Measurements from ENCODE around the gene TUBGCP2.

TUBGCP2 gene

GRCh38 chr10:133341983-133342382 lies 33.3 kb upstream of the TUBGCP2 start:
- DNase-seq (ENCODE audit: low spot score): no peak

- DNase-seq (ENCODE audit: low spot score): no peak
These were observed 31.2 kb upstream of the TUBGCP2 start for GRCh38 chr10:133339708-133340380.

- DNase-seq (ENCODE audit: low spot score): no peak
These were observed 29.7 kb upstream of the TUBGCP2 start for GRCh38 chr10:133338080-133339071.

- DNase-seq (ENCODE audit: low spot score): no peak
These were observed 28.7 kb upstream of the TUBGCP2 start for GRCh38 chr10:133337370-133337725.

- DNase-seq (ENCODE audit: low spot score): no peak
These were observed 28.1 kb upstream of the TUBGCP2 start, which contains the start of gene CALY for GRCh38 chr10:133336577-133337369. Gene CALY (minus strand): TSS chr10:133336896. CDS start chr10:133328989, 7,907 bp downstream.

GRCh38 chr10:133336118-133336576 lies 27.5 kb upstream of the TUBGCP2 start:
- no peak for DNase-seq (ENCODE audit: low spot score)

GRCh38 chr10:133335246-133336117 lies 26.8 kb upstream of the TUBGCP2 start:
- DNase-seq (ENCODE audit: low spot score): peak; percentile 64

GRCh38 chr10:133334503-133335245 lies 26.0 kb upstream of the TUBGCP2 start:
- peak; percentile 43 for DNase-seq (ENCODE audit: low spot score)

GRCh38 chr10:133332936-133333699 lies 24.4 kb upstream of the TUBGCP2 start:
- no peak for DNase-seq (ENCODE audit: low spot score)

GRCh38 chr10:133329491-133330202 lies 21.0 kb upstream of the TUBGCP2 start:
- peak; percentile 91 for DNase-seq (ENCODE audit: low spot score)

GRCh38 chr10:133328358-133329343 lies 20.0 kb upstream of the TUBGCP2 start:
- DNase-seq (ENCODE audit: low spot score): no peak

GRCh38 chr10:133327651-133328357 lies 19.1 kb upstream of the TUBGCP2 start:
- no peak for DNase-seq (ENCODE audit: low spot score)

GRCh38 chr10:133326745-133327650 lies 18.3 kb upstream of the TUBGCP2 start:
- no peak for DNase-seq (ENCODE audit: low spot score)

- no peak for DNase-seq (ENCODE audit: low spot score)
These were observed 17.5 kb upstream of the TUBGCP2 start for GRCh38 chr10:133326223-133326551.

- DNase-seq (ENCODE audit: low spot score): no peak
These were observed 17.0 kb upstream of the TUBGCP2 start for GRCh38 chr10:133325440-133326222.

All from GM03348 (cell line).